TTC549 (cell line): ENCODE results near the gene ZMYND10.

Experiments
- FAIRE-seq: peaks from 2 replicates; lab custom pipeline; 2012; peaks lifted over from hg19 to GRCh38; lab: Jason Lieb, UNC

Gene ZMYND10

GRCh38 chr3:50345586-50346234, at the start of gene ZMYND10:
Gene ZMYND10 (minus strand): TSS chr3:50345732. CDS start chr3:50345579, 153 bp downstream.
- FAIRE-seq = no peak

- no peak for FAIRE-seq
These were observed 47.5 kb upstream of the ZMYND10 start for GRCh38 chr3:50393061-50393460.

GRCh38 chr3:50392101-50392715, 46.7 kb upstream of the ZMYND10 start:
- FAIRE-seq = no peak

DNA sequence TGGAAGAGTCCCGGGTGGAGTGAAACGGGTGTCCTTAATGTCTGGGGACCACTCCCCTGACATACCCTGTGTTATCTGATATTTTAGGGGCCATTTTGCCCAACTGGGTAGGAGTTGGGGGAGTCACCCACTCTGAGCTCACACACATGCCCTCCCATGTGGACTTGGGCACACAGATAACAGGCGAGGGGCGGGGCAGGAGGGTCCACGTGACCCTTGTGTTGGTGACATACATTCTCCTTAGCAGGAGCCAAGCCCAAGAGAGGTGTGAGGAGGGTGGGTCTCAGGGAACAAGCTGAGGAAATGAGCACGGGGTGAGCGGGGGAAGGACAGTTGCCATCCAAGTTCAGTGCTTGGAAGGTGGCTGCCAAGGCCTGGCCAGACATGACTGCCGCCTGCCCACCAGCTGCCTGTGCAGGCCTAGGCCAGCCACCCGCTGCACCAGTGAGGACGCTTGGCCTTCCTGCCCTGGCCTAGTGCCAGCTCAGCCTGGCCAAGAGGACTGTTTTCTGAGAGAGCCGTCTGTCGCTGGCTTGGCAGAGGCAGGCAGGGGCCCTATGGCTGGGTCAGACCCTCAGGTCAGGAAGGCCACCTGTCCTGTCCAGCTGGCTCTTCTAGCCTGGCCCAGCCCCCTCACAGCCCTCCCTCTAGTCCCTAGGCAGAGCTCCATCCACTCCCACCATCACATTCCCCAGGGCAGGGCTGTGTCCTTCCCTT, 45.1 kb upstream of the ZMYND10 start:
- FAIRE-seq = no peak

- FAIRE-seq = no peak
These were observed 43.9 kb upstream of the ZMYND10 start for GRCh38 chr3:50389414-50389767.

DNA sequence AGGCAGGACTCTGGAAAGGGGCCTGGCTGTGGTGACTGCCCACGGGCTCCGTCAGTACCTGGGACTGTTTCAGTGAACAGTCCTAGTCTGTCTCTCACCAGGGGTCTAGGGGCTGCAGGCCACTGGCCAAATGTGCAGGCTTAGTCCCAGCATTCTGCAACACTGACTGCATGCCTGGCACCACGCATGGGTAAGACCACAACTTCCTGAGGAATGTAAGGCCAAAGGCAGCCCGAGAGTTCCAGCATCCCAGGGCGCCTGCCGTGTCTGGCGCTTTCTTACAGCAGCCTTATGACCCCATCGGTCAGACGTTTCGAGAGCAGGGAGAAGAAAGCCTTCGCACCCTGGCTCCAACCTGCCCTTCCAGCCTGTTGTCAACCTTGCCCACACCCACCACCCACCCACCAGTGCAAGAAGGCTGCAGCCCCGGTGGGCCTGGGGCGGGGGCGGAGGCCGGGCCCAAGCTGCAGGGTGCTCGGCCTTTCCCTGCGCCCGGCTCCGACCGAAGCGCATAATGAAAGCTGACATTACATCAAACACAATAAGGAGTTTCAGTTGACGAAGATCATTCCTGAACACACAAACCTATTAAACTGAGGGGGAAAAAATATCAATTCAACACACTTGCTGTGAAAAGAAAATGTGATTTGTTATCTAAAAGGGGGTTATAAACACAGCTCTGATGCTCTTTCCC, 43.3 kb upstream of the ZMYND10 start:
- FAIRE-seq = no peak

GRCh38 chr3:50388016-50388719, 42.6 kb upstream of the ZMYND10 start:
- no peak for FAIRE-seq

- no peak for FAIRE-seq
These were observed 40.2 kb upstream of the ZMYND10 start for GRCh38 chr3:50385754-50386153.

- FAIRE-seq = no peak
These were observed 38.2 kb upstream of the ZMYND10 start for GRCh38 chr3:50383750-50384149.

- FAIRE-seq = no peak
These were observed 37.2 kb upstream of the ZMYND10 start for GRCh38 chr3:50382722-50383121.

DNA sequence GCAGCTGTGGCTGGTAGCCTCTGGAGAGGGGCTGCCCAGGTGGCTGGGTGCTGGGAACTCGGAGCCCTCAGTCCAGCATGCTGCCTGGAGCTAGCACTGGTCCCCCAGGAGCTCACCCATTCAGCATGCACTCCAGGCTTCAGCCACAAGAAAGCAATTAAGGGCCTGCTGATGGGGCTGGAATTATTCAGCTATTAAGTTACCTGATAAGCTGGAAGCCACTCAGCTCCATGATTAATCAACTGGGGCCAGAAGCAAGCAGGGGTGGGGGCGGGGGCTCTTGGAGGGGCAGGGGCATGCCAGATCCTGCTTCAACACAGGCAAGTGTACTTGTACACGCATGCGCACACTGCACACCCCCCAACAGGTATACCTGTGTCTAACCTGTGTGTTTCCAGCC, 35.9 kb upstream of the ZMYND10 start:
- no peak for FAIRE-seq

- FAIRE-seq = no peak
These were observed 35.0 kb upstream of the ZMYND10 start for GRCh38 chr3:50380405-50381085.

DNA sequence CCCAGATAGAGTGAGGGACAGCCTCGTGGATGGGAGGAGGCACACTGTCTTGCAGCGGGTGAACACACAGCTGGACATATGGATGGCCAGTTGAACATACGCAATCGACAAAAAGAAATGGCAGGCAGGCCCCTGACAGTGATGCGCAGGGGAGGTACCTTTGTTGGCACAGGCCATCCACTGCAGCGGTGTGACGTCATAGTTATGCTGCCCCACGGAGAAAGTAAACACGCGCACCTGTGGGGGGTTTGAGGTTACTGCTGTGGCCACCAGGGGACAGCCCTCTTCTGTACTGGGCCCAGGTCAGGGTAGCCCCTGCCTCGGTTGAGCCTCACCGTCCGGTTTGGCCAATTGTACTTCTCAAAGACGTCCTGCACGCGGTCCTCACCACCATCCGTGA, 33.2 kb upstream of the ZMYND10 start:
- no peak for FAIRE-seq

GRCh38 chr3:50378024-50378423, 32.5 kb upstream of the ZMYND10 start:
- FAIRE-seq = no peak

DNA sequence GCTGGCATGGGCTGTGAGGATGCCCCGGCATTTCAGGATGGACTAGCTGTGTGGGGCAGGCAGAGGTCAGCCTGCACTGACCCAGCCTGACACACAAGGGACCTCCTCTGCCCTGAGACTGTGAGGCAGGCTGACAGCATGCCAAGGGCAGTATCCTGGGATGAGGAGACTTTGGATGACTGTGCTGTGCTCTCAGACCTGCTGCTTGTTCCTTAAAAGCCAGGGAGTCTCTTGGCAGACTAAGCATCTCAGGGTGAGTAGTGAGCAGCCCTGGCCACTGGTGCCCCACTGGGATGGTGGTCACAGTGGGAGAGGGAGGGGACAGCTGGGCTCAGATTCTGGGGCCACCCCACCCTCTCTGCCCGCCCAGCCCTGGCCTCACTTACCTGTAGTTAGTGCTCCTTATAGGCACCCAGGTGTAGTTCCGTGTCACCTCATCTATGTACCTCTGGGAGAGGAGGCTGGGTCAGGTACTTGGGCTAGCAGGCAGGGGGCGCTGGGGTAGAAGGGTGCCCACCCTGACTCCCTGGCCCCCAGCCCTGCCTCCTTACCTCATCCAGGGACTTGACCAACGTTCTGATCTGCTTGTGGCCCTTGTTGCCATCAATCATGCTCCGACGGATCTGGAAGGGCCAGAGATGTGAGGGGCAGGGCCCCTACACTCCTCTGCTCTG, 29.9 kb upstream of the ZMYND10 start:
- FAIRE-seq = no peak

DNA sequence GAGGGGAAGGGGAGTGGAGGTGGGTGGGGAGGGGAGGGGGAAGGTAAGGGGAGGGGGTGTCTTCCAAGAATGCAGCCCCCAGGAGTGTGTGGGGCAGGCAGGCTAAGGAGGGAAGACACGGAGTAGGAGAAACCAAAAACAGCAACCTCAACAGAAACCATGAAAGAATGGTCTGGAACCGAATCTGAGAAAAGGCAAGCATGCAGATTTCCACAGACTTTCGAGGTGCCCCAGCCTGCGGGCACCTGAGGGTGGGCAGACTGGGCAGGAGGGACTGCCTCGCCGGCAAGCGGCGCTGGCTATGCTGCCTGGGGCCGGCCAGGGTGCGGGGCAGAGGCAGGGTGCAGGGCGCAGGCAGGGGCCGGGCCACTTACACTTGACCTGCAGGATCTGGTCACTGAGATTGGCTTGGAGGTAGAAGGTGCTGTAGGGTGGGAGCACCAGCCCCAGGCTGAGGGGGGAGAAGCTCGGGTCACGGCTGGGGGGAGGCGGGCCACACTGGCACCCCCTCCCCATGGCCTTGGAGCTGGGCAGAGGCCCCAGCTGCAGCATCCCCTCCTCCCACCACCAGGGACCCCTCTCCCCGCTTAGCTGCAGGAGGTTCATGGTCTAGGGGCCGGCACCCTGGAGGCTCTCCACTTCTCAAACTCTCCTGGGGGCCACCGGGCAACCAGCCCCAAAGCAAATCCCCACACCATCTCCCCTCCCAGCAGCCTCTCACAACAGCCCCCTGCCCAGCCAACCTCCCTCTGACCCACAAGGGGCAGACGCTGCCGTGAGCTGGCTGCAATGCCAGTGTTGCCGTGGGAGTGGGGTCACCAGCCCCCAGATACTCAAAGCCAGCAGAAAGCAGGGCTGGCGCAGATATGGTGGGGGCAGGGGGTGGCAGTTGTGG, 29.1 kb upstream of the ZMYND10 start:
- FAIRE-seq = no peak

- no peak for FAIRE-seq
These were observed 27.9 kb upstream of the ZMYND10 start for GRCh38 chr3:50373146-50374051.

DNA sequence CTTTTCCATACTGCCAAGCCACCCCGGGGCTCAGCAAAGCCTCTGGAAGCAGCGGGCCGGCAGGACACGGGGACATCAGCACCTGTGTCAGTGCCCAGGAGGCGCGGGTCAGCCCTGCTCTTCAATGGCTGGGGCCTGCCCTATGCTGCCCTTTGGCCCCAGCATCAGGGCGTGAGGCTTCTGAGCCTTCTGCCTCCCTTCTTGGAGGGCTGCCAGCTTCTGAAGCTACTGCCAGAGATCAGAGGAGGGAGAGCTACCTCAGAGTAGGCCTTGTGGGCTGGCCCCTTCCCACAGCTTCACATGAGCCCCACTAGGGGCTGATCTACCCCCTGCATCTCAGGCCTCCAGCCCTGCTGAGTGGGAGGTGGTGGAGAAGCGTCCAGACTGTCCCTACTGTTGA, 26.8 kb upstream of the ZMYND10 start:
- FAIRE-seq = no peak

- no peak for FAIRE-seq
These were observed 25.7 kb upstream of the ZMYND10 start for GRCh38 chr3:50371133-50371685.
